HG03457 (cell line): Measurements from ENCODE around the gene NOP14.
"Not testable (repeated sequence)": the region's sequence is repeated elsewhere in the genome, so short reads cannot be mapped to it uniquely, and the experiment has no call there.

Experiments used
- ATAC-seq: cut with Tn5 transposase; IDR thresholded peaks from one replicate; pipeline ENCODE4 v1.9.1; 2021; ENCODE audit warnings: moderate number of reproducible peaks; ENCODE audit not compliant: unreplicated experiment

The NOP14 gene

GRCh38 chr4:2943364-2944090 lies 19.7 kb downstream of the NOP14 start:
- no peak for ATAC-seq

- ATAC-seq, result no peak
These were observed 20.5 kb downstream of the NOP14 start for GRCh38 chr4:2942532-2943363.

GRCh38 chr4:2942037-2942531 lies 21.1 kb downstream of the NOP14 start:
- ATAC-seq, result no peak

DNA sequence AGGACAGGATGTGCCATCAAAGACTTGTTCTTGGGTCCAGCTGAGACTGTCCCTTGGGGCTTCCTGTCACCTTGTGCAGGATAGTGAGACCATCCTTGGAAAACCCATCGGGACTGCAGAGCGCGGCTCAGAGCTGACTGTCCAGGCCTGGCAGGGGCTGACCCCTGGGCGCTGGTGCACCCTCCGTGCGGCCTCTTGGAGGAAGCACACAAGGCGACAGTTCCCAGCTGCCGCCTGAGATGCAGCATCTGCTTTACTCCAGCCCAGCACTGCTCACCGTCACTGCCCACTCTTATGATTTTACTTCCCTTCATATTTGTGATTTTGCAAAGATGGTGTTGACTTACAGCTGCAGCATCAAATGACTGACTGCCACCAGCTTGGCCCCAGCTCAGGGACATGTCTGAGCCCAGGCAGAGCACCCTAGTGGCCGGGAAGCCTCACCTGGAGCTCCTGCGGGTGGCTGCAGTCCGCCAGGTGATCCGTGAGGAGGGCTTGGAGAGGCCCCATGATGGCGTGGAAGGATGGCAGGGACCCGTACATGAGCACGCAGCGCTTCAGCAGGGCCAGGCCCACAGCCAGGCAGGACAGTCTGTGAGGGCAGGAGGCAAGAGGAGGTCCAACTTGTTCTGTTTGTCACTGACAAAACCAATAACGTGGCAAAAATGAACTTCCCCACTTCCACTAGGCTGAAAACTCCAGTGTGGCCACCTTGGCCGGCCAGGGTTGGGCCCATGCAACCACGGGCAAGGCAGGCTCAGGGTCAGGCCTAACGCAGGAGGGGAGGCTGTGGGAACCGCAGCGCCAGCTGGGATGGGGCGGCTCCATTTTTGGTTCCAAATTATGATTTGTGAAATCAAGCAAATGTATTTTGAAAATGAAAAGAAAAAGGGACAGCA lies 21.8 kb downstream of the NOP14 start:
- no peak for ATAC-seq

DNA sequence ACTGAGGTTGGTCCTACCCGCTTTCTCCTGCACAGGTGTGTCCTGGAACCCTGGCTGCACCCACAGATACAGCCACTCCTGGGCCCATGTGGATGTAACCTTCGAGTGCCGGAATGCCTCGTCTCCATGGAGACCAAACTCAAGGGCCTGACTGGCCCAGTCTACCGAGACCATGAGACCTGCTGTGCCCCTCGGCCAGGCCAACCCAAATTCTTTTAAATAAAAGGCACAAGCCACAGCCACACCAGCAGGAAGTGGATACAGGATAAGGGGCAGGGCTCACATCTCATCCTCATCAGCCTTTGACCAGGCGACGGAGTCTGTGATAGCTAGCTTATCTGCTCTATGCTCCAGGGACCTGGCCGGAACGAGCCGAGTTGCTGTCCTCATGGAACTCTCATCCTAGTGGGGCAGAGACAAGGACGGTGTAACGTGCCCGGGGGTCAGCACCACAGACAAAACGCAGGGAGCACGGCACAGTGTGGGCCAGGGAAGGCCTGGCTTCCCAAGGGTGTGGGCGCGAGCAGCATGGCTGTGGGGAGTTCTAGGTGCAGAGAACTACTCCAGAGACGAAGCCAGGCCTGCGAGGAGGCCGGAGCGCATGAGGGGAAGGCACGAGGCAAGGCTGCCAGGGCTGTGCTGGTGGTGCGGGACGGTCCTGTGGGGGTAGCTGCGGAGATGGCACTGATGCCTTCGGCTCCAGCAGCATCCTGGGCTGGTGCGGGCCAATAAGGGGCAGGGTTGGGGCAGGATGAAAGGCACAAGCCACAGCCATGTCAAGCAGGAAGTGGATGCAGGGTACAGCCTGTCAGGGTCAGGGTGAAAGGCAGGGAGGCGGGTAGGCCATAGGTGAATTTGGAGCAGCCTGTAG lies 22.7 kb downstream of the NOP14 start:
- no peak for ATAC-seq

- ATAC-seq, result no peak
These were observed 23.6 kb downstream of the NOP14 start for GRCh38 chr4:2939383-2940243.

DNA sequence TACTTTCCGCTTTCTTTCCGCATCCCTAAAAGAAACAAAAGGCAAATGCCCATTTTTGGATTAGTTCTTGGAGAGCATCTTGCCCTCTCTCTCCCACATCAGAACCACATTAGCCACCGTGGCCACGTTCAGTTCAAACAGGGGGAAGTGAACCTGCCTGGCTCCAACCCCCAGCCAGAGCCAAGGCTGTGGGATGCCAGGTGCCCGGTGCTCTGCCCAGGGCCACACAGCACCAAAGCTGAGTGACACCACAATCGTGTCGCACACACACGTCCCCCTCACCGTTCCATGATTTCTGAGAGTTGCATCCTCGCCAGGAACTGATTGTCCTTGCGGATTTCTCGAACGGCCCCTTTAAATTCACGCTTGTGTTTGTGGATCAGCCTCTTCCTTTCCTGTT lies 24.3 kb downstream of the NOP14 start:
- ATAC-seq, result no peak

DNA sequence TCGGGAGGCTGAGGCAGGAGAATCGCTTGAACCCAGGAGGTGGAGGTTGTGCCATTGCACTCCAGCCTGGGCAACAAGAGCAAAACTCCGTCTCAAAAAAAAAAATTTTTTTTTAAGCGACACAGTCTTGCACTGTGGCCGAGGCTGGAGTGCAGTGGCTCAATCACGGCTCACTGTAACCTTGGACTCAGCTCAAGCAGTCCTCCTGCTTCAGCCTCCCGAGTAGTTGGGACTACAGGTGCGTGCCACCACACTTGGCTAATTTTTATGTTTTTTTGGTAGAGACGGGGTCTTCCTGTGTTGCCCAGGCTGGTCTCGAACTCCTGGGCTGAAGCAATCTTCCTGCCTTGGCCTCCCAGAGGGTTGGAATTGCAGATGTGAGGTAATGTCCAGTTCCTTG lies 24.8 kb downstream of the NOP14 start:
- ATAC-seq, result not testable (repeated sequence)

- ATAC-seq, result no peak
These were observed 25.2 kb downstream of the NOP14 start for GRCh38 chr4:2937986-2938385.

GRCh38 chr4:2937146-2937857 lies 25.9 kb downstream of the NOP14 start:
- no peak for ATAC-seq

DNA sequence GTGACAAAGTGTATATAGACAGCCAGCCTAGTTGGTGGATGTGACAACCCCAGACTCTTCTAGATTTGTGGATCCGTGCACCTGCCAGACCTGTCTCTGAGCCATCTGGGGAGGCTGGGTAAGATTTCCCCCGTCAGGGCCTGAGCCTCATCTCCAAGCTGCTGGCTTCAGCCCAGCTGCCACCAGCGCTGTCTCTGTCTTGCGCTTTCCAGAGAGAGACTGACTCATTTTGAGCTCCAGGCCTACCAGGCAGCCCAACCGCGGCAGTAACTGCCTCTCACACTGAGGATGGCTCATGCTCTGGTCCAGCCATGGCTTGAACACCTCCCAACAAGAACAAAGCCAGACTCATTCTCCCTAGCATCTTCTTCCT lies 26.4 kb downstream of the NOP14 start:
- no peak for ATAC-seq

DNA sequence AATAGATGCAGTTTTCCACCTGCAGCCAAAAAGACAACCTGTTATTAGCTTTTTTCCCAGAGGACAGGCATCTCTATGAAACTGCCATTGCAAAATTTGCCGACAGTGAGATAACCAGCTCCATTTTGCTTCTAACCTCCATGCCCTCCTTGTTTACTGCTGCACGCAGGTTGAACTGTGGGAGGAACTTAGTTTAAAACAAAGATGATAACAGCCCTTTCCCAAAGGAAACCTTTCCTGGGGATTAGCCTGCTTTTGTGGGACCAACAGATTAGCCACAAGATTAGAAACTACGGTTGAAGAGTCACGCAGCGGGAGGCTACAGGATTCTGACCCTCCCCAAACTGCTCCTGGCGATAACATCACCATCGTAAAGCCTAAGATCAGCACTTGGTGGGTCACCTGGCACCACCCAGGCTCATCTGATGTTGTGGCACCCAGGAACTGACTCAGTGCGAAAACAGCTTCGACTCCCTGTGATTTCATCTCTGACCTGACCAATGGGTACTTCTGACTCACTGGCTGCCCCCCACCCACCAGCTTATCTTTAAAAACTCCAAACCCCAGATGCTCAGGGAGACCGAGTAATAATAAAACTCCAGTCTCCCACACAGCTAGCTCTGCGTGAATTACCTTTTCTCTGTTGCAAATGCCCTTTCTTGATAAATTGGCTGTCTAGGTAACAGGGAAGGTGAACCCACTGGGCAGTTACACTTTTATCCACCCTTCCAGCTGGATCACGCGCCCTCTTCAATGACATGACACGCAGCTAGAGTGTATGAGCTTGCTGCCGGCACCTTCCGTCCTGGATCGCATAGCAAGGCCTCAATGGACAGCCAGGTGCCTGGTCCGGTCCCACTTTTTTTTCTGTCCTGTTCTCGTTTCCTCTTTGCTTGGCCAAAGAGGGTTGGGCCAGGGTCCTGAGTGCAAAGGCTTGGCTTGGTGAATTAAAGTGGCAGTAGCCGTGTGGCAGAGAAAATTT lies 27.2 kb downstream of the NOP14 start:
- ATAC-seq, result no peak

DNA sequence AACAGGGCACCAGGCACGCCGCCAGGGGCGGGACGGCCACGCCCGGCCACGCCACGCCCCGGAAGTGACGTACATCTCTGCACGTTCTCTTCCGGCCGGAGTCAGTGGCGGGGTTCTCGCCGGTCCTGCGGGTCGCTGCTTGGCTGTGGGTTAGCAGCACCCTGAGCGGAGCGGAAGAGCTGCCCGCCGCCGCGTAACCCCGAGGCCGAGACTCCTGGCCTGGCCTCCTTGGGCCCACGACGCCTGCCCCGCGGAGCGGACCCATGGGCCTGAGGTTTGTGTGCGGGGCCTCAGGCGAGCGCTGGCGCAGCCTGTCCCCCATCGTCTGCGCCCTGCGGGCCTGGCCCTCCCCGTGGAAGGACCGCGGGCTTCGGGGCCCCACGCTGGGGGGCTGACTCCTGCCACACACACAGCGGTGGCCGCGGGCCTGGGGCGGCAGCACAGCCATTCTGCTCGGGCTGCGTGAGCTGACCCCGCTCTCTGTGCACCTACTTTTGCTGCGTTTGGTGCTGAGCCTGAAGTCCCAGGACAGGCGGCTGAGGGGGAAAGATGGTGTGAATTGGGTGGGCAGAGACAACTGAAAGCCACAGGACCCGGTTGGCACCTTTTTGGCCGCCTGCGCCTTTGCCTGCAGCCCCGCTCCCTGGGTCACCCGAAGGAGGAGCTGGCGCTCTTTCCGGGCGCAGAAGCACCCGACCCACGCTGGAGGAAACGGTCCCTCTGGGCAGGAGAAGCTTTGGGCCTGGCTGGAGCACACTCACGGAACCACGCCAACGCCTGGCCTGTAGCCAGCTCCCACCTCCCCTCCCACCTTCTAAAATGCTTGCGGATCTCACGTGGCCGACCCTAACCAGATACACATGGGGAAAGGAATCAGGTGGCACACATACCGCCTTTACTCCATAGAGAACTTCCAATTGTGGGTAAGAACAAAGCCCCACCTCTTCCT lies 28.1 kb downstream of the NOP14 start:
- peak; percentile 40 for ATAC-seq

DNA sequence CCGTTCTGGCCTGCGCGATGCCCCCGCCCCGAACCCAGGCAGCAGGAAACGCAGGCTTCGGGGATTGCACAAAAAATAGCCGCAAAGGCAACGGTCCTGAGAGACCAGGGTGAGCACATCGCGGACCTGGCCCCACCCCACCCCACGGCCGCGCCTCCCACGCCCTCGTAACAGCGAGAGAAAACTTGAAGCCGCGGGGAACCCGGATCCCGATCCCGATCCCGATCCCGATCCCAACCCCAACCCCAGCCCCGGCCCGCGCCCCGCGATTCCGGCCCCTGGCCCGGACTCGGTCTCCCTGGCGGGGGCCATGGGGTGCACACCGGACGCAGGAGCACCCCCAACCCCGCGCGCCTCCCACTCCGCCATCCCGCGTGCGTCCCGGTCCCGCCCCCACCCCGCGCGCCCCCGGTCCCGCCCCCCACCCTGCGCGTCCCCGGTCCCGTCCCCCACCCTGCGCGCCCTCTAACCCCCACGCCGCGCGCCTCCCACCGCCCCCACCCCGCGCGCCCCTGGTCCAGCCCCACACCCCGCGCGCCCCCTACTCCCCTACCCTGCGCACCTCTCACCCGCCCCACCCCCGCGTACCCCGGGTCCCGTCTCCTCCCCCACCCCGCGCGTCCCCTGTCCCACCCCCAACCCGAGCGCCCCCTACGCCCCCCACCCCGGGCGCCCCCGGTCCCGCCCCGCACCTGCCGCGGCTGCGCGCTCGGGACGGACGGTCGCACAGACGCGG lies 29.0 kb downstream of the NOP14 start:
- no peak for ATAC-seq

- no peak for ATAC-seq
These were observed 29.6 kb downstream of the NOP14 start for GRCh38 chr4:2933566-2934076.
